Measurements from ENCODE around the gene BMP8A.

The BMP8A gene

DNA sequence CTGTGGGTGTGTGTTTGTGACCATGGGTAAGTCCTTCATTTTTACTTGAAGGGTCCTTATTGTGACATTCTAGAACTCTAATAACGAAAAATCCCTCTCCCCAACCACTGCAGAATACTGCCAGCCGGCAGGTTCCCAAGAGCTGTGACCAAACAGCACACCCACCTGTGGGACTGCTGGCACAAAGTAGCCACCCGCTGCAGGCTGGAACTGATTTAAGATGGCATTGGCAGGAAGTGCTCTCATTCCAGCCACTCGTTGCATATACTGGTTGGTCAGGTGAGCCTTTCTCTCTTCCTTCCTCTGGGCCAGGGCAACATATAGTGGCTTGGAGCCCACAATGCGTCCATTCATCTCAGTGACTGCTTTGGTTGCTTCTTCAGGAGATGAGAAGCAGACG, 73.5 kb downstream of the BMP8A start:
- Histone ChIP-seq H3K4me2 (ENCODE audit: insufficient read depth, low read length) (no peak overlapping the region), H3K9ac (ENCODE audit: low read depth, low read length) (no peak overlapping the region), H3K9me3 (ENCODE audit: insufficient read depth, low read length, severe bottlenecking) (no peaks in the 10 kb centered on the region), H3K27ac (ENCODE audit: low read length) (no peak overlapping the region), H2AFZ (ENCODE audit: low read depth, low read length) (no peak overlapping the region), H4K20me1 (ENCODE audit: insufficient read depth, low read length) (peaks cover 43% of the 10 kb centered on the region; the same call in 1 of the 2 replicates), H3K27me3 (ENCODE audit: insufficient read depth, low read length, poor library complexity) (no peaks in the 10 kb centered on the region), H3K4me3 (ENCODE audit: low read depth in 1 of 2, low read length in 2 of 2) (no peak overlapping the region), H3K79me2 (ENCODE audit: insufficient read depth, low read length) (peaks cover 25% of the 10 kb centered on the region), H3K4me1 (ENCODE audit: insufficient read depth, low read length) (peaks cover 6% of the 10 kb centered on the region), H3K36me3 (ENCODE audit: insufficient read depth, low read length) (peaks cover 98% of the 10 kb centered on the region)
- ATAC-seq (ENCODE audit: insufficient read depth, low read depth) (no peak), DNase-seq (no peak)
- TF ChIP-seq, protein P1, sequence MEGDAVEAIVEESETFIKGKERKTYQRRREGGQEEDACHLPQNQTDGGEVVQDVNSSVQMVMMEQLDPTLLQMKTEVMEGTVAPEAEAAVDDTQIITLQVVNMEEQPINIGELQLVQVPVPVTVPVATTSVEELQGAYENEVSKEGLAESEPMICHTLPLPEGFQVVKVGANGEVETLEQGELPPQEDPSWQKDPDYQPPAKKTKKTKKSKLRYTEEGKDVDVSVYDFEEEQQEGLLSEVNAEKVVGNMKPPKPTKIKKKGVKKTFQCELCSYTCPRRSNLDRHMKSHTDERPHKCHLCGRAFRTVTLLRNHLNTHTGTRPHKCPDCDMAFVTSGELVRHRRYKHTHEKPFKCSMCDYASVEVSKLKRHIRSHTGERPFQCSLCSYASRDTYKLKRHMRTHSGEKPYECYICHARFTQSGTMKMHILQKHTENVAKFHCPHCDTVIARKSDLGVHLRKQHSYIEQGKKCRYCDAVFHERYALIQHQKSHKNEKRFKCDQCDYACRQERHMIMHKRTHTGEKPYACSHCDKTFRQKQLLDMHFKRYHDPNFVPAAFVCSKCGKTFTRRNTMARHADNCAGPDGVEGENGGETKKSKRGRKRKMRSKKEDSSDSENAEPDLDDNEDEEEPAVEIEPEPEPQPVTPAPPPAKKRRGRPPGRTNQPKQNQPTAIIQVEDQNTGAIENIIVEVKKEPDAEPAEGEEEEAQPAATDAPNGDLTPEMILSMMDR (IDR thresholded peaks at IDR 0.05; ENCODE audit: borderline replicate concordance, extremely low read depth, low read length, poor library complexity, severe bottlenecking), result no peak
- TF ChIP-seq EZH2 (IDR thresholded peaks at IDR 0.05; ENCODE audit: borderline replicate concordance, low read depth, low read length, severe bottlenecking), result no peak

DNA sequence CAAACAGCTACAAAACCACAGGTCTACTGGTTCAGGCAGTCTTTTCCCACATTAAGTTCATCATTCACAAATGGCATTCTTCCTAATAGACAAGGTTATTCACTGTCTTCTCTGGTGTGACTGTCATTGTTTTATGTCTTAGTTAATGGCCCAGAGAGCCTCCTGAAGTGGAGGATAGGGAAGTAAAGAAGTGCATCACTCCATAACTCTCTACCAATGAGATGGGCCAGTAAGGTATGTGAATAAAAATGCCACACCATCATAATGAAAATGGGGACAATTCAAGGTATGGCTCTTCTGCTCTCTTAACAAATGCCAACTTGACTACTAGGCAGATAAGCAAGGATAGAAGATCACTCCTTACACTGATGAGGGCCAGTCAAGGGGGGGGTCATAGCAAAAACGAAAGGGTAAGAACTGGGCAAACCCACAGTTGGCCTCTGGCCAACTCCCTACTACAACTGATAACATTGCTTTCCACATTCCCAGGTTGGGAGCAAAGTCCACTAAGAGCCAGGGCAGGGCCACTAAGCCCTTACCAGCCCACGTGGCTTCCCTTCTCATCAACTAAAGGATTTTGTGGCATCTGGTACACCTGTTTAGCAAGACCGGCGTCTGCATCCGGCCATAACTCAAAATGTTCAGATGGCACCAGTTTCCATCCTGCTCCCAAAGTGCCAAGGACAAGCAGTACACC, 75.2 kb downstream of the BMP8A start:
- DNase-seq, result no peak
- Histone ChIP-seq H4K20me1 (ENCODE audit: insufficient read depth, low read length) (peaks cover 57% of the 10 kb centered on the region), H3K4me1 (ENCODE audit: insufficient read depth, low read length) (peaks cover 12% of the 10 kb centered on the region)

DNA sequence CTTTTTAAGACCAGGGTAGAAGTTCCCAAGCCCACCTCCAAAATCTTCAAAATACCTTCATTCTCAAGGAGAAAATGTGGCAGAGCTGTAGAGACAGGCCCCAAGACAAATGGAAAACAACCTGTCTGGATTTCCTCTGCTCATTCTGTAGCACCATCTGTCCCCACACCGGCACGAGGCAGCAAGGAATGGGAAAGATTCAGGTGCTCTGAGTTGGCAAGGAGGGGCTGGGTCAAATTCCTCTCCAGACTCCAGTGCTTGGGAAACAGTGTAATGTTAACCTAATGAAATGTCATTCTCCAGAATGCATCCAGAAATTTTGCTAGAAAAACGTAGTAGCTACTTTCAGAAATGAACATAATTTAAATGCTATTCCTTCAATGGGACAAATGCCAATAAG, 75.9 kb downstream of the BMP8A start:
- Histone ChIP-seq H3K4me1 (ENCODE audit: insufficient read depth, low read length) (peaks cover 14% of the 10 kb centered on the region), H3K27ac (ENCODE audit: low read length) (no peak overlapping the region), H3K9ac (ENCODE audit: low read depth, low read length) (no peak overlapping the region), H3K9me3 (ENCODE audit: insufficient read depth, low read length, severe bottlenecking) (no peaks in the 10 kb centered on the region), H3K36me3 (ENCODE audit: insufficient read depth, low read length) (peaks cover 98% of the 10 kb centered on the region), H3K4me2 (ENCODE audit: insufficient read depth, low read length) (no peak overlapping the region), H2AFZ (ENCODE audit: low read depth, low read length) (no peak overlapping the region), H3K4me3 (ENCODE audit: low read depth in 1 of 2, low read length in 2 of 2) (no peak overlapping the region), H3K79me2 (ENCODE audit: insufficient read depth, low read length) (peaks cover 46% of the 10 kb centered on the region), H3K27me3 (ENCODE audit: insufficient read depth, low read length, poor library complexity) (no peaks in the 10 kb centered on the region), H4K20me1 (ENCODE audit: insufficient read depth, low read length) (peaks cover 62% of the 10 kb centered on the region)
- no peak for DNase-seq
- TF ChIP-seq EZH2 (IDR thresholded peaks at IDR 0.05; ENCODE audit: borderline replicate concordance, low read depth, low read length, severe bottlenecking), result no peak
- TF ChIP-seq, protein P1 (IDR thresholded peaks at IDR 0.05; ENCODE audit: borderline replicate concordance, extremely low read depth, low read length, poor library complexity, severe bottlenecking), result no peak
- no peak for ATAC-seq (ENCODE audit: insufficient read depth, low read depth)

More for the DNA sequence above, 75.2 kb downstream of the BMP8A start:
- Histone ChIP-seq H3K27me3 (ENCODE audit: insufficient read depth, low read length, poor library complexity) (no peaks in the 10 kb centered on the region), H3K27ac (ENCODE audit: low read length) (no peak overlapping the region), H3K4me2 (ENCODE audit: insufficient read depth, low read length) (no peak overlapping the region), H3K4me3 (ENCODE audit: low read depth in 1 of 2, low read length in 2 of 2) (no peak overlapping the region), H2AFZ (ENCODE audit: low read depth, low read length) (no peak overlapping the region), H3K9me3 (ENCODE audit: insufficient read depth, low read length, severe bottlenecking) (no peaks in the 10 kb centered on the region), H3K79me2 (ENCODE audit: insufficient read depth, low read length) (peaks cover 38% of the 10 kb centered on the region), H3K9ac (ENCODE audit: low read depth, low read length) (no peak overlapping the region), H3K36me3 (ENCODE audit: insufficient read depth, low read length) (peaks cover 98% of the 10 kb centered on the region)
- TF ChIP-seq, protein P1 (IDR thresholded peaks at IDR 0.05; ENCODE audit: borderline replicate concordance, extremely low read depth, low read length, poor library complexity, severe bottlenecking), result no peak
- ATAC-seq (ENCODE audit: insufficient read depth, low read depth), result no peak

Data from DND-41 (cell line).